Upper lobe of left lung (tissue), 6 donors: ENCODE data around the gene C1QTNF12. TPM values are rescaled to one million over a fixed set of nuclear protein-coding genes. Genes with fewer than 3 reads are reported as not detected.

Source experiments
- ATAC-seq, 2 donors: fragments of 200-7000 bp; cut with Tn5 transposase; one replicate each; pipeline ENCODE4 v1.9.1; 2022; ENCODE audit warnings: mild to moderate bottlenecking in 2 of 2, moderate library complexity in 2 of 2; ENCODE audit not compliant: low FRiP score in 2 of 2
- DNase-seq, 2 donors: peaks; one replicate each; pipeline ENCODE4 v3.0.0-alpha.2; 2019 to 2020
- H3K27ac ChIP-seq, 4 donors: fragments of 200-600 bp; sonication (generic); one replicate each; pipeline ENCODE4 v1.5.1; 2016 to 2019
- H3K27me3 ChIP-seq, 4 donors: fragments of 200-600 bp; sonication (generic); one replicate each; pipeline ENCODE4 v1.5.1; 2017 to 2019
- H3K36me3 ChIP-seq, 4 donors: fragments of 200-600 bp; sonication (generic); one replicate each; pipeline ENCODE4 v1.5.1; 2016 to 2019
- H3K4me1 ChIP-seq, 4 donors: fragments of 200-600 bp; sonication (generic); one replicate each; pipeline ENCODE4 v1.5.1; 2018 to 2019
- H3K4me3 ChIP-seq, 4 donors: fragments of 200-600 bp; sonication (generic); one replicate each; pipeline ENCODE4 v1.5.1; 2017 to 2019; ENCODE audit warnings: mild to moderate bottlenecking in 2 of 4, moderate library complexity in 1 of 4
- H3K9me3 ChIP-seq, 4 donors: fragments of 200-600 bp; sonication (generic); one replicate each; pipeline ENCODE4 v1.5.1; 2018 to 2019
- EP300 ChIP-seq, 4 donors: sonication (generic); formaldehyde crosslinking; IDR thresholded peaks; one replicate each; pipeline ENCODE4 v1.5.1; 2017; ENCODE audit warnings: antibody characterized with exemption in 4 of 4, control low read depth in 2 of 4
- POLR2A ChIP-seq, 4 donors: fragments of 450-650 bp; IDR thresholded peaks; one replicate each; pipeline ENCODE4 v1.5.1; 2016 to 2017; ENCODE audit warnings: antibody characterized with exemption in 4 of 4, mild to moderate bottlenecking in 2 of 4
- POLR2AphosphoS5 ChIP-seq, 2 donors: sonication (generic); formaldehyde crosslinking; IDR thresholded peaks; one replicate each; pipeline ENCODE4 v1.5.1; 2017; ENCODE audit warnings: antibody characterized with exemption in 2 of 2
- WGBS, 2 donors: methylation state at CpG; one replicate each; pipeline ENCODE4 v1.1.5; 2017 to 2018; 5-methylcytosine and 5-hydroxymethylcytosine counted together
- total RNA-seq, 6 donors: library from RNA; depleted of rRNA in 4 of 6; stranded (reverse); fragments of >200 nt in 4 of 6; gene quantifications; one replicate each; pipeline versions ENCODE4 v1.1.0 to v1.2.1, GENCODE V29; 2016 to 2021
- TF ChIP-seq, protein P1 (sequence below), 6 experiments: fragments of 450-650 bp in 4 of 6; fragments of 200-600 bp in 2 of 6; sonication (generic) in 2 of 6; IDR thresholded peaks; one replicate each; pipeline ENCODE4 v1.5.1; 2016 to 2019; ENCODE audit warnings: antibody characterized with exemption in 6 of 6
- donor health status: DM: no; HTN: no; CAD: no; lungs with moderate emphysema.
- donor health status: DM: no; HTN: yes; CAD: no; lungs with severe emphysema.

The C1QTNF12 gene
- total RNA-seq, 6 donors from 2014 or later, result 1.9 to 6.3 (median 2.8) TPM; not detected in 2

DNA sequence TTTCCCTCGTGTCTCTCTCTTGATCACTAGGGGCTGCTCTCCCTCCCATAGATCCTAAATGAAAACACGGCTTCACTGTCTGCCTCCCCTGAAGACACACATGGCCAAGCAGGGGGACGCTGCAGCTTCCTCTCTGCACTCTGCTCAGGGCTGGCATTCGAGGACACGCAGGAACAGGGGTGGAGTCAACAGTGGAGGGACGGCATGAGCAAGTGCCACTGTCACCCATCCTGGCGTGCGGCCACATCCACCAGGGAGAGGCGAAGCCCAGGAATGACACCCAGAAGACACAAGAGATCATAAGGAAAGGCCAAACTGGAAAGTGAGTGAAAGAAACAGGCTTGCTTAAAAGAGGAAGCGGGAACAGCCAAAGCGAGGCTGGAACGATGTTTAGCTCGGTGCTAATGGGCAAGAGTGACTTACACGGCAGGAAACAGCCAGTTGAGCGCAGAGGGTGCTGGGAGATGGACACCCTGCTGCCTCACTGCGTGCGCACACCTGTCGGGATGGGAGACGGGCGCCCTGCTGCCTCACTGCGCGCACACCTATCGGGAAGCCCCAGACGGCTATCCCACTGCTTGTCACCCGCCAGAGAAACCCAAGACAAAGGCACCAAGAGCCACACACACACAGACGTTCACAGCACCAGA lies 13.6 kb upstream of the C1QTNF12 start:
- H3K4me1 ChIP-seq, result peaks cover 0 to 22% (median 2%) of the 10 kb centered on the region in 4 donors
- TF ChIP-seq POLR2AphosphoS5 (IDR thresholded peaks at IDR 0.05) (no peak), POLR2A (IDR thresholded peaks at IDR 0.05) (no peak), EP300 (IDR thresholded peaks at IDR 0.05) (no peak)
- TF ChIP-seq, protein P1, sequence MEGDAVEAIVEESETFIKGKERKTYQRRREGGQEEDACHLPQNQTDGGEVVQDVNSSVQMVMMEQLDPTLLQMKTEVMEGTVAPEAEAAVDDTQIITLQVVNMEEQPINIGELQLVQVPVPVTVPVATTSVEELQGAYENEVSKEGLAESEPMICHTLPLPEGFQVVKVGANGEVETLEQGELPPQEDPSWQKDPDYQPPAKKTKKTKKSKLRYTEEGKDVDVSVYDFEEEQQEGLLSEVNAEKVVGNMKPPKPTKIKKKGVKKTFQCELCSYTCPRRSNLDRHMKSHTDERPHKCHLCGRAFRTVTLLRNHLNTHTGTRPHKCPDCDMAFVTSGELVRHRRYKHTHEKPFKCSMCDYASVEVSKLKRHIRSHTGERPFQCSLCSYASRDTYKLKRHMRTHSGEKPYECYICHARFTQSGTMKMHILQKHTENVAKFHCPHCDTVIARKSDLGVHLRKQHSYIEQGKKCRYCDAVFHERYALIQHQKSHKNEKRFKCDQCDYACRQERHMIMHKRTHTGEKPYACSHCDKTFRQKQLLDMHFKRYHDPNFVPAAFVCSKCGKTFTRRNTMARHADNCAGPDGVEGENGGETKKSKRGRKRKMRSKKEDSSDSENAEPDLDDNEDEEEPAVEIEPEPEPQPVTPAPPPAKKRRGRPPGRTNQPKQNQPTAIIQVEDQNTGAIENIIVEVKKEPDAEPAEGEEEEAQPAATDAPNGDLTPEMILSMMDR (IDR thresholded peaks at IDR 0.05), result no peak
- H3K4me3 ChIP-seq, result no peak overlapping the region
- peak; percentile 10 to 38 for ATAC-seq
- peak in 1 of 2 donors; percentile 64 for DNase-seq
- H3K27me3 ChIP-seq, result no peaks in the 10 kb centered on the region
- no peaks in the 10 kb centered on the region for H3K9me3 ChIP-seq
- H3K27ac ChIP-seq, result peak overlapping the region in 1 of 4 donors; percentile 65
- H3K36me3 ChIP-seq, result peaks cover 29 to 87% (median 70%) of the 10 kb centered on the region in 4 donors
- 80 to 86% methylated on average over 25 to 26 of the region's 26 CpGs for WGBS, 2 donors

DNA sequence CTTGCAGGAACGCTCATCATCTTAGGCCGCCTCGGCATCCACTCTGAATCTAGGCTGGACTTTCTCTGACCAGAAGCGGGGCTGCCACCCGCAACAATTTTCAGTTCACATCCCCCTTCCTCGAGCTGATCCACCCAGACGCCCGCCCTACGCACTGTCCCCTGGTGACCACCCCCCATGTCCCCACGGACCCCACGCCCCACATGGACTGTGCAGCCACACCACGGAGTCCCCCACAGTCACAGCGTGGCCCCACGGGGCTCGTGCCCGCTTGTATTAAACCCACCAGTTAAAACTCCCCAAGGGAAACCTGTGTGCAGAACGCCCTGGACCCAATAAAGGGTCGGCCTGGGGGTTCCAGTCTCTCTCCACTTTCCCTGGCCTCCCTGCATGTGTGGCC lies 13.0 kb upstream of the C1QTNF12 start:
- Histone ChIP-seq H3K4me3 (no peak overlapping the region), H3K36me3 (peaks cover 33 to 87% (median 71%) of the 10 kb centered on the region in 4 donors), H3K27ac (no peak overlapping the region), H3K9me3 (no peaks in the 10 kb centered on the region), H3K27me3 (no peaks in the 10 kb centered on the region), H3K4me1 (peaks cover 0 to 22% (median 2%) of the 10 kb centered on the region in 4 donors)
- 94 to 95% methylated on average over 18 of the region's 18 CpGs for WGBS, 2 donors
- ATAC-seq, result peak in 1 of 2 donors; percentile 27
- peak in 1 of 2 donors; percentile 75 for DNase-seq
- TF ChIP-seq, protein P1 (IDR thresholded peaks at IDR 0.05), result no peak
- TF ChIP-seq POLR2AphosphoS5 (IDR thresholded peaks at IDR 0.05), result no peak
- no peak for TF ChIP-seq EP300 (IDR thresholded peaks at IDR 0.05)
- no peak for TF ChIP-seq POLR2A (IDR thresholded peaks at IDR 0.05)

DNA sequence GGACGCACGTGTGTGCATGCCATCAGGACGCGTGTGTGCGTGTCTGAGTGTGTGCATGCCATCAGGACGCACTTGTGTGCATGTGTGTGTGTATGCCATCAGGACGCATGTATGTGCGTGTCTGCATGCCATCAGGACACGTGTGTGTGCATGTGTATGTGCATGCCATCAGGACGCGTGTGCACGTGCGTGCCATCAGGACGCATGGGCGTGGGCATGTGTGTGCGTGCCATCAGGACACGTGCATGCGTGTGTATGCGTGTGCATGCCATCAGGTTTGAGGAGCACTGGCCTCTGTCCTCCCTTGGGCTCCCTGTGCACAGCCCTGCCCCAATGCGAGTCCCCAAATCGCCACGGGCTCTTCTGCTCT lies 12.6 kb upstream of the C1QTNF12 start:
- DNase-seq (peak in 1 of 2 donors; percentile 56), ATAC-seq (no peak)
- Histone ChIP-seq H3K27ac (no peak overlapping the region), H3K4me1 (peaks cover 0 to 22% (median 2%) of the 10 kb centered on the region in 4 donors), H3K9me3 (no peaks in the 10 kb centered on the region), H3K36me3 (peaks cover 34 to 87% (median 72%) of the 10 kb centered on the region in 4 donors), H3K4me3 (no peak overlapping the region), H3K27me3 (no peaks in the 10 kb centered on the region)
- TF ChIP-seq, protein P1 (IDR thresholded peaks at IDR 0.05), result no peak
- TF ChIP-seq EP300 (IDR thresholded peaks at IDR 0.05) (no peak), POLR2A (IDR thresholded peaks at IDR 0.05) (no peak), POLR2AphosphoS5 (IDR thresholded peaks at IDR 0.05) (no peak)
- WGBS, 2 donors, result 94 to 96% methylated on average over 22 of the region's 22 CpGs

DNA sequence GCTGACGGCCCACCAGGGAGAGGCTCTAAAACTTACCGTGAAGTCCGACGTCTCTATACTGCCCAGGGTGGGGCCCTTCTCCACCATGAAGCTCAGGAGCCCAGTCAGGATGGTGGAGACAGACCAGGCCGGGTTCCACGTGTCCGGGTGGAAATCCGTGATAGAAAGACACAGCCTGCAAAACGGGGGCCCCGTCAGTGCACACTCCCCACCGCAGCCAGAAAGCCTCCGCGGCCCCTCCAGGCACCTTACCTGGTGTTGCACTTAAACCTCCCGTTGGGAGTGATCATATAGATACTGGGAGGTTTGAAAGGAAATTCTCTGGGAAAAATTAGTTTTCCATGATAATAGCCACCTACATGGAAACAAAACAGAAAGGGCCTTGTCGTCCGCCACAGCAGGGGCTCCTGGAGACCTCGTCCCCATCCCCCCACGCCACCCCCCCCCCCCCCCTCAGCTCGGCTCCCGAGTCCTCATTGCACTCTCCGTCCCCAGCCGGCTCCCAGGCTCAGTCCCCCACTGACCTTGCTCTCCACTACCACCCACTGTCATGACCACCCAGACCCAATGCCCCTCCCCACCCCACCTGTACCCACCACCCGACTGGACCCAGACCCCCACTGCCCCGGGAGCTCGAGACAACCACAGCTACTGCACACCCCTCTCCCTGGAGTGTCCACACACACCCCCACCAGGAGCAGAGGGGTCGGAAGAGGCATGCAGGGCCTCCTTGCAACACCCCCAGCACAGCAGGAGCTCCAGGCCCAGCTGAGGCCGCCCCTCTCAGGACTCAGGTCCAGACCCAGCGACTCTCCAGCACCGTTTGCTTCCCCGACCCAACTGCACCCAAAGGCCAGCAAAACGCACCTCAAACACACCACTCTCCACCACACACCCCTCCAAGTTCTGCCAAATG lies 10.7 kb upstream of the C1QTNF12 start:
- H3K27ac ChIP-seq, result no peak overlapping the region
- H3K36me3 ChIP-seq, result peaks cover 28 to 84% (median 64%) of the 10 kb centered on the region in 4 donors
- no peak for TF ChIP-seq POLR2AphosphoS5 (IDR thresholded peaks at IDR 0.05)
- TF ChIP-seq, protein P1 (IDR thresholded peaks at IDR 0.05), result no peak
- TF ChIP-seq EP300 (IDR thresholded peaks at IDR 0.05), result no peak
- TF ChIP-seq POLR2A (IDR thresholded peaks at IDR 0.05), result no peak
- peaks cover 0 to 22% (median 2%) of the 10 kb centered on the region in 4 donors for H3K4me1 ChIP-seq
- DNase-seq, result no peak
- ATAC-seq, result no peak
- no peak overlapping the region for H3K4me3 ChIP-seq
- 88 to 95% methylated on average over 30 of the region's 31 CpGs for WGBS, 2 donors
- H3K27me3 ChIP-seq, result no peaks in the 10 kb centered on the region
- H3K9me3 ChIP-seq, result no peaks in the 10 kb centered on the region
